ENCODE data around the gene IQSEC3.

Gene IQSEC3

DNA sequence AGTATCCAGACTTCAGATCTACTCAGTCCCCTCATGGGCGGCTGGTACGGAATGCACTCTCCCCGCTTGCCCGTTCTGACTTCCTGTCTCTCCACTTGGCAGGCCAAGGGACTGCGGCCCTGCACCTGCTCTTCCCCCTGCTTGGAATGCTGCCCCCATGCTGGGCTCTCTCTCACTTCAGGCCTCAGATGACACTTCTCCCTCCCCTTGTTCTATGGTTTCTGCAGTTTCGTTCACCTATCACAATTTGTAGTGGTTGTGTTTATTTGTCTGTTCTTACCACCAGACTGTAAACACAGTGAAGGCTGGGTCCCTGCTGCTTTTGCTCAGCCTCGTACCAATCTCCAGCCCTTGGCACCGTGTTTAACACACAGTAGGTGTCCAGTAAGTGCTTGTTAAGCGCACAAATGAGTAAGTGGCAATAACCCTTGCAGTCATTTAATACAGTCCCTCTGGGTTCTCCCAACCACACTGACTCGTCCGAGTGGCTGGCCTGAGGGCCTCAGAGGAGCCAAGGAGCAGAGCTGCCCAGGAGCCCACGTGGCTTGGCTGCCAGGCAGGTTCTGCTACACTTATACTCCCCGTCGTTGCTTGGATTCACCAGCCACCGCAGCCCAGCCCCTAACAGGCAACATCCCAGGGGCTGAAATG is 135.6 kb downstream of the IQSEC3 start:
- TF ChIP-seq, protein P1, sequence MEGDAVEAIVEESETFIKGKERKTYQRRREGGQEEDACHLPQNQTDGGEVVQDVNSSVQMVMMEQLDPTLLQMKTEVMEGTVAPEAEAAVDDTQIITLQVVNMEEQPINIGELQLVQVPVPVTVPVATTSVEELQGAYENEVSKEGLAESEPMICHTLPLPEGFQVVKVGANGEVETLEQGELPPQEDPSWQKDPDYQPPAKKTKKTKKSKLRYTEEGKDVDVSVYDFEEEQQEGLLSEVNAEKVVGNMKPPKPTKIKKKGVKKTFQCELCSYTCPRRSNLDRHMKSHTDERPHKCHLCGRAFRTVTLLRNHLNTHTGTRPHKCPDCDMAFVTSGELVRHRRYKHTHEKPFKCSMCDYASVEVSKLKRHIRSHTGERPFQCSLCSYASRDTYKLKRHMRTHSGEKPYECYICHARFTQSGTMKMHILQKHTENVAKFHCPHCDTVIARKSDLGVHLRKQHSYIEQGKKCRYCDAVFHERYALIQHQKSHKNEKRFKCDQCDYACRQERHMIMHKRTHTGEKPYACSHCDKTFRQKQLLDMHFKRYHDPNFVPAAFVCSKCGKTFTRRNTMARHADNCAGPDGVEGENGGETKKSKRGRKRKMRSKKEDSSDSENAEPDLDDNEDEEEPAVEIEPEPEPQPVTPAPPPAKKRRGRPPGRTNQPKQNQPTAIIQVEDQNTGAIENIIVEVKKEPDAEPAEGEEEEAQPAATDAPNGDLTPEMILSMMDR (conservative IDR thresholded peaks at IDR 0.05; ENCODE audit: low read depth, low read length): no peak
- no peak for DNase-seq (ENCODE audit: low read depth)
- H3K4me3 ChIP-seq (ENCODE audit: low read depth, low read length): no peak overlapping the region

GRCh38 chr12:203074-203461 is 136.5 kb downstream of the IQSEC3 start:
- no peak for DNase-seq (ENCODE audit: low read depth)
- H3K4me3 ChIP-seq (ENCODE audit: low read depth, low read length): no peak overlapping the region
- TF ChIP-seq, protein P1 (conservative IDR thresholded peaks at IDR 0.05; ENCODE audit: low read depth, low read length): no peak

- no peak for DNase-seq (ENCODE audit: low read depth)
- H3K4me3 ChIP-seq (ENCODE audit: low read depth, low read length): peak overlapping the region; percentile 37
Observed at GRCh38 chr12:203462-204260, 137.1 kb downstream of the IQSEC3 start.

DNA sequence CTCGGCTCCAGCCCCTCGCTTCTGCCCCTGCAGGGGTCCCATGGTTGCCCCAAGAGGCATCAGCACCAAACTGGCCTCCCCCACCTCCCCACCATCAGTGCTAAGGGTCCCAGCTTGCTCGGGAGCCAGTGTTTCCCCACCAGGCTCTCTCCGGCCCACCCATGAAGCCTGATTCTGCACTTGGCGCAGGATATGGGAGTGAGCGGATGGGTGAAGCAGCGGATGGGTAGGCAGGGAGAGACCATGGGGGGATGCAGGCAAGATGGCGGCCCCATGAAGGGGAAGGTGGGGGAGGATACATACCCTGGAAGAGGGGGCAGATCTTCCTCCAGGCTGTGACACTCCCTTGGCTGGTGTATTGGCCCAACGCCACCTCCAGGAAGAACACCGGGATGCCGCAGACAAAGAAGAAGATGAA is 137.7 kb downstream of the IQSEC3 start:
- TF ChIP-seq, protein P1 (conservative IDR thresholded peaks at IDR 0.05; ENCODE audit: low read depth, low read length): no peak
- DNase-seq (ENCODE audit: low read depth): no peak
- no peak overlapping the region for H3K4me3 ChIP-seq (ENCODE audit: low read depth, low read length)

More at GRCh38 chr12:203462-204260, 137.1 kb downstream of the IQSEC3 start:
- TF ChIP-seq, protein P1 (conservative IDR thresholded peaks at IDR 0.05; ENCODE audit: low read depth, low read length): peak; percentile 11

DNA sequence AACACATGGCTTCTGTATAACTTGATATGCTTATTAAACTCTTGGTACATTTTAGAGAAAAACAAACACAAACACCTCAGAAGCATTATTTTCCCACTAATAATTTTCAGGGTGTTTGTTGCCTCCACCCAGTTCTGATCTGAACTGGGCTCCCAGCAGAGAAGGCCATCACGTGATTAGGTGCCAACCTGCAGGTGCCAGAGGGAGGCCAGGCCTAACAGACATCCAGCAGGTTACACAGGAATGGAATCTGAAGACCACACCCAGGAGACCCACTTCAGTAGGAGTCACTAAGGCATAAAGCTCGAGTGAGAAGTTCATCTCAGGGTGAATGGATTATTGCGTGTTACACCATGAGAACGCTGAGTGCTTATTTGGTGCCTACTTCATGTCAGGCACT is 138.5 kb downstream of the IQSEC3 start:
- no peak for DNase-seq (ENCODE audit: low read depth)
- H3K4me3 ChIP-seq (ENCODE audit: low read depth, low read length): no peak overlapping the region
- TF ChIP-seq, protein P1 (conservative IDR thresholded peaks at IDR 0.05; ENCODE audit: low read depth, low read length): no peak

GRCh38 chr12:206746-207440 is 140.3 kb downstream of the IQSEC3 start:
- H3K4me3 ChIP-seq (ENCODE audit: low read depth, low read length): no peak overlapping the region
- TF ChIP-seq, protein P1 (conservative IDR thresholded peaks at IDR 0.05; ENCODE audit: low read depth, low read length): no peak
- no peak for DNase-seq (ENCODE audit: low read depth)

Data from choroid plexus epithelial cell (primary cell).